HepG2 (cell line): Measurements from ENCODE around the gene CCDC74A. TPM values are rescaled to one million over a fixed set of nuclear protein-coding genes. Genes with fewer than 3 reads are reported as not detected.

ENCODE experiments used
- ARID4A ChIP-seq: sonication (generic); formaldehyde crosslinking; IDR thresholded peaks from 2 replicates; pipeline ENCODE4 v1.5.0; 2020; ENCODE audit warnings: mild to moderate bottlenecking, missing genetic modification reagents, borderline replicate concordance
- FUBP1 ChIP-seq: sonication (generic); formaldehyde crosslinking; IDR thresholded peaks from 2 replicates; pipeline ENCODE4 v1.5.1; 2020; ENCODE audit warnings: missing genetic modification reagents, mild to moderate bottlenecking, borderline replicate concordance
- HOXA5 ChIP-seq: sonication (generic); formaldehyde crosslinking; IDR thresholded peaks from 2 replicates; pipeline ENCODE4 v1.4.0; 2020; ENCODE audit warnings: missing genetic modification reagents
- HOXD1 ChIP-seq: sonication (generic); formaldehyde crosslinking; IDR thresholded peaks from 2 replicates; pipeline ENCODE4 v1.5.0; 2020; ENCODE audit warnings: missing genetic modification reagents
- KAT7 ChIP-seq: IDR thresholded peaks from 2 replicates; pipeline ENCODE4 v1.6.1; 2018; ENCODE audit warnings: borderline replicate concordance, missing compliant biosample characterization
- RBM22 ChIP-seq: fragments of 200-400 bp; formaldehyde crosslinking; optimal IDR thresholded peaks from 2 replicates; pipeline ENCODE3; 2017; ENCODE audit warnings: mild to moderate bottlenecking, low read length, moderate library complexity
- ZBTB10 ChIP-seq: sonication (generic); formaldehyde crosslinking; IDR thresholded peaks from 2 replicates; pipeline ENCODE4 v1.4.0; 2020; ENCODE audit warnings: missing genetic modification reagents, borderline replicate concordance
- ZC3H13 ChIP-seq: sonication (generic); formaldehyde crosslinking; IDR thresholded peaks from 2 replicates; pipeline ENCODE4 v1.8.1; 2023; ENCODE audit warnings: mild to moderate bottlenecking, missing genetic modification reagents, moderate library complexity
- ZFP91 ChIP-seq: sonication (generic); formaldehyde crosslinking; IDR thresholded peaks from 2 replicates; pipeline ENCODE4 v1.9.0; 2022; ENCODE audit warnings: missing genetic modification reagents, mild to moderate bottlenecking, borderline replicate concordance
- ZNF317 ChIP-seq: sonication (generic); formaldehyde crosslinking; IDR thresholded peaks from 2 replicates; pipeline ENCODE4 v1.5.0; 2020; ENCODE audit warnings: mild to moderate bottlenecking, missing genetic modification reagents
- ZNF703 ChIP-seq: sonication (generic); formaldehyde crosslinking; IDR thresholded peaks from 2 replicates; pipeline ENCODE4 v1.5.1; 2020; ENCODE audit warnings: missing genetic modification reagents, mild to moderate bottlenecking, moderate library complexity, borderline replicate concordance
- polyA plus RNA-seq, 8 experiments: library from polyadenylated mRNA; depleted of rRNA in 3 of 8; stranded (reverse) in 7 of 8; unstranded in 1 of 8; fragments of >200 nt; fragmentation: Illumina TruSeq in 4 of 8; extraction: Trizol in 4 of 8; gene quantifications; 2 replicates each; pipeline versions ENCODE4 v1.2.1 to v1.2.3, GENCODE V29; 2011 to 2016; ENCODE audit warnings: low read depth in 4 of 8, missing spikeins in 1 of 8, mixed read lengths in 1 of 8; ENCODE audit not compliant: insufficient read depth in 1 of 8
- total RNA-seq, 5 experiments: library from RNA; depleted of rRNA; stranded (reverse); fragments of >200 nt; fragmentation: Illumina TruSeq; extraction: Trizol; gene quantifications; 2 replicates each; pipeline ENCODE4 v1.2.3, GENCODE V29; 2016; ENCODE audit warnings: low read depth in 1 of 5
- TF ChIP-seq, protein P1 (sequence below): sonication (generic); formaldehyde crosslinking; IDR thresholded peaks from 2 replicates; pipeline ENCODE4 v1.5.1; 2020; ENCODE audit warnings: mild to moderate bottlenecking, missing genetic modification reagents, borderline replicate concordance

Gene CCDC74A
- total and polyA plus RNA-seq, 2 of the 13 experiments (the other 11 are each of a cell fraction or from before 2014, with no cell fraction given): 0.15 to 0.17 TPM

GRCh38 chr2:131493199-131493968 is 34.3 kb upstream of the CCDC74A start (continued):
- TF ChIP-seq ARID4A (CRISPR knock-in tag) (peak; percentile 27; the same call in 1 of the 2 replicates), HOXA5 (peak; percentile 83; the same call in 1 of the 2 replicates), ZNF317 (CRISPR knock-in tag) (no peak), ZBTB10 (CRISPR knock-in tag) (peak; percentile 46; the same call in 1 of the 2 replicates), ZNF703 (CRISPR knock-in tag) (0 out of 2 replicates have a peak, but pooled peaks have one; percentile 0), ZFP91 (CRISPR knock-in tag) (no peak), RBM22 (no peak), FUBP1 (CRISPR knock-in tag) (no peak), HOXD1 (CRISPR knock-in tag) (0 out of 2 replicates have a peak, but pooled peaks have one; percentile 16), KAT7 (CRISPR knock-in tag) (0 out of 2 replicates have a peak, but pooled peaks have one; percentile 17), ZC3H13 (CRISPR knock-in tag) (no peak; the same call in 1 of the 2 replicates)
- TF ChIP-seq, protein P1, sequence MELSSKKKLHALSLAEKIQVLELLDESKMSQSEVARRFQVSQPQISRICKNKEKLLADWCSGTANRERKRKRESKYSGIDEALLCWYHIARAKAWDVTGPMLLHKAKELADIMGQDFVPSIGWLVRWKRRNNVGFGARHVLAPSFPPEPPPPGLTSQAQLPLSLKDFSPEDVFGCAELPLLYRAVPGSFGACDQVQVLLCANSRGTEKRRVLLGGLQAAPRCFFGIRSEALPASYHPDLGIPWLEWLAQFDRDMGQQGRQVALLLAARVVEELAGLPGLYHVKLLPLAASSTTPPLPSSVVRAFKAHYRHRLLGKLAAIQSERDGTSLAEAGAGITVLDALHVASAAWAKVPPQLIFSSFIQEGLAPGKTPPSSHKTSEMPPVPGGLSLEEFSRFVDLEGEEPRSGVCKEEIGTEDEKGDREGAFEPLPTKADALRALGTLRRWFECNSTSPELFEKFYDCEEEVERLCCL: 0 out of 2 replicates have a peak, but pooled peaks have one; percentile 37
